K562 (cell line): ENCODE data around the gene SLC6A6. TPM values are rescaled to one million over a fixed set of nuclear protein-coding genes. Genes with fewer than 3 reads are reported as not detected.

Experiments used
- ATAC-seq: fragments of 200-7000 bp; cut with Tn5 transposase; 3 replicates; pipeline ENCODE4 v1.9.1; 2020; ENCODE audit warnings: moderate library complexity
- BruUV-seq: library from RNA; stranded (reverse); fragments of 400-500 nt; replicated peaks from 2 replicates; lab custom pipeline; 2021; lab: Mats Ljungman, UMichigan
- CTCF ChIA-PET: fragments of 300-600 bp; formaldehyde crosslinking; extraction: SDS; loops from one replicate; lab custom pipeline; 2021; ENCODE audit warnings: low intra/inter-chr PET ratio; lab: Yijun Ruan, JAX
- POLR2A ChIA-PET: fragments of 300-600, 350-650 bp; sonication (Branson Sonifier 250); formaldehyde crosslinking; extraction: SDS; loops from one replicate; lab custom pipeline; 2021; ENCODE audit warnings: antibody characterized with exemption, inconsistent platforms; lab: Yijun Ruan, JAX
- DNase-seq, 4 experiments: peaks; one replicate each; pipeline versions ENCODE4 v3.0.0 to v3.0.0-alpha.2; 2011 to 2018; ENCODE audit warnings: low spot score in 3 of 4, mixed read lengths in 3 of 4; ENCODE audit errors: extremely low read depth in 1 of 4
- FAIRE-seq: peaks from 2 replicates; lab custom pipeline; 2011; peaks lifted over from hg19 to GRCh38; lab: Jason Lieb, UNC
- H2AFZ ChIP-seq: 2 replicates; pipeline ENCODE4 v1.6.0; 2011; ENCODE audit warnings: low read depth, low read length, control low read depth, inconsistent platforms
- H3K27ac ChIP-seq: fragments of 200-600 bp; 3 replicates; pipeline ENCODE4 v1.8.0; 2011; ENCODE audit warnings: low read depth, mild to moderate bottlenecking, control low read depth, inconsistent platforms, low read length, moderate library complexity, mixed read lengths; ENCODE audit errors: extremely low read depth
- H3K27me3 ChIP-seq, 2 experiments: fragments of 300-600 bp in 1 of 2; 2 replicates in 1 of 2; 3 replicates in 1 of 2; pipeline versions ENCODE4 v1.6.0 to v1.8.0; 2011; ENCODE audit warnings: inconsistent platforms in 2 of 2, low read length in 2 of 2, mild to moderate bottlenecking in 1 of 2, mixed read lengths in 1 of 2, moderate library complexity in 1 of 2; ENCODE audit not compliant: control insufficient read depth in 2 of 2, insufficient read depth in 2 of 2
- H3K36me3 ChIP-seq: fragments of 300-600 bp; 3 replicates; pipeline ENCODE4 v1.8.0; 2011; ENCODE audit warnings: mild to moderate bottlenecking, low read length, inconsistent platforms; ENCODE audit not compliant: control insufficient read depth, insufficient read depth
- H3K4me1 ChIP-seq, 2 experiments: fragments of 200-600 bp in 1 of 2; replicated peaks in 1 of 2; 2 replicates in 1 of 2; 3 replicates in 1 of 2; pipeline versions ENCODE4 v1.5.1 to v1.8.0; 2011; ENCODE audit warnings: inconsistent platforms in 2 of 2, low read length in 2 of 2, mild to moderate bottlenecking in 1 of 2, mixed read lengths in 1 of 2, moderate library complexity in 1 of 2; ENCODE audit not compliant: control insufficient read depth in 2 of 2, insufficient read depth in 2 of 2
- H3K4me2 ChIP-seq: 2 replicates; pipeline ENCODE4 v1.6.1; 2011; ENCODE audit warnings: low read length, control low read depth, inconsistent platforms, mixed read lengths; ENCODE audit not compliant: insufficient read depth
- H3K4me3 ChIP-seq: fragments of 200-600 bp; sonication (generic), shearing (Covaris generic); 2 replicates; pipeline ENCODE4 v1.5.1; 2016; ENCODE audit warnings: control low read depth, inconsistent platforms
- H3K79me2 ChIP-seq: fragments of 200-600 bp; 3 replicates; pipeline ENCODE4 v1.8.0; 2011; ENCODE audit warnings: low read length, inconsistent platforms; ENCODE audit not compliant: control insufficient read depth, insufficient read depth
- H3K9ac ChIP-seq, 2 experiments: 2 replicates each; pipeline versions ENCODE4 v1.6.0 to v1.6.1; 2011; ENCODE audit warnings: low read depth in 2 of 2, low read length in 2 of 2, control low read depth in 1 of 2, inconsistent platforms in 1 of 2, mild to moderate bottlenecking in 1 of 2, mixed read lengths in 1 of 2; ENCODE audit not compliant: insufficient read depth in 1 of 2
- H3K9me1 ChIP-seq: one replicate; pipeline ENCODE4 v1.6.0; 2011; ENCODE audit warnings: inconsistent platforms, mild to moderate bottlenecking, low read length, moderate library complexity; ENCODE audit not compliant: control insufficient read depth, insufficient read depth
- H3K9me3 ChIP-seq: replicated peaks from 2 replicates; pipeline ENCODE4 v1.5.1; 2011; ENCODE audit warnings: low read depth, low read length, inconsistent platforms; ENCODE audit not compliant: control insufficient read depth, insufficient read depth
- H4K20me1 ChIP-seq: replicated peaks from 2 replicates; pipeline ENCODE4 v1.6.1; 2011; ENCODE audit warnings: low read length, inconsistent platforms, mixed read lengths; ENCODE audit not compliant: control insufficient read depth, insufficient read depth
- ATF7 ChIP-seq: fragments of 450-650 bp; IDR thresholded peaks from 2 replicates; pipeline ENCODE4 v1.7.1; 2014; ENCODE audit warnings: mild to moderate bottlenecking, moderate library complexity
- CREB1 ChIP-seq, 2 experiments: sonication (generic) in 1 of 2; formaldehyde crosslinking in 1 of 2; IDR thresholded peaks; 2 replicates each; pipeline versions ENCODE4 v1.6.1 to v1.8.0; 2012 to 2022; ENCODE audit warnings: inconsistent platforms in 1 of 2, mild to moderate bottlenecking in 1 of 2, missing genetic modification reagents in 1 of 2, moderate library complexity in 1 of 2
- HNRNPL ChIP-seq: fragments of 200-400 bp; formaldehyde crosslinking; IDR thresholded peaks from 2 replicates; pipeline ENCODE4 v1.6.1; 2017; ENCODE audit warnings: low read depth, mild to moderate bottlenecking, low read length
- HNRNPUL1 ChIP-seq: fragments of 200-400 bp; formaldehyde crosslinking; IDR thresholded peaks from 2 replicates; pipeline ENCODE4 v1.6.1; 2017; ENCODE audit warnings: low read length
- JUN ChIP-seq, 2 experiments: sonication (generic) in 1 of 2; formaldehyde crosslinking in 1 of 2; IDR thresholded peaks; 2 replicates each; pipeline versions ENCODE4 v1.6.1 to v1.8.0; 2012 to 2022; ENCODE audit warnings: borderline replicate concordance in 2 of 2, mild to moderate bottlenecking in 2 of 2, improper control_type of control experiment in 1 of 2, low read depth in 1 of 2, low read length in 1 of 2, missing genetic modification reagents in 1 of 2
- SIX5 ChIP-seq, 2 experiments: IDR thresholded peaks; 2 replicates each; pipeline ENCODE4 v1.6.1; 2011; ENCODE audit warnings: low read length in 2 of 2, borderline replicate concordance in 1 of 2, low read depth in 1 of 2, mild to moderate bottlenecking in 1 of 2, moderate library complexity in 1 of 2; ENCODE audit not compliant: insufficient read depth in 1 of 2
- ZC3H8 ChIP-seq: fragments of 450-650 bp; IDR thresholded peaks from 2 replicates; pipeline ENCODE4 v1.6.1; 2017
- WGBS: fragments of 100-300 bp; shearing (Covaris generic); methylation state at CpG from one replicate; pipeline ENCODE4 v1.1.6; 2016; ENCODE audit warnings: low coverage, mixed read lengths; ENCODE audit not compliant: insufficient coverage; ENCODE audit errors: missing lambda C conversion rate; 5-methylcytosine and 5-hydroxymethylcytosine counted together
- in situ Hi-C: fragments of 300-500 bp; cut with MboI; formaldehyde crosslinking; loops from 4 replicates; pipeline ENCODE4 v1.15.0; 2018; ENCODE audit warnings: inconsistent platforms, mixed read lengths
- intact Hi-C: fragments of 100-400 bp; cut with micrococcal nuclease; formaldehyde crosslinking; loops from 2 replicates; pipeline ENCODE4 v1.14.2; 2022
- polyA plus RNA-seq, 8 experiments: library from polyadenylated mRNA; depleted of rRNA in 4 of 8; stranded (reverse) in 5 of 8; unstranded in 3 of 8; fragments of >200 nt; fragmentation: Nextera tagmentation in 2 of 8; fragmentation: Illumina TruSeq in 1 of 8; extraction: Ambion mirVana in 2 of 8; extraction: Trizol in 1 of 8; gene quantifications; 2 replicates each; pipeline versions ENCODE4 v1.2.1 to v1.2.3, GENCODE V29; 2011 to 2014; ENCODE audit warnings: inconsistent platforms in 1 of 8, missing spikeins in 1 of 8
- total RNA-seq, 7 experiments: library from RNA; depleted of rRNA in 6 of 7; stranded (reverse); fragments of >200 nt in 6 of 7; fragmentation: Illumina TruSeq in 2 of 7; extraction: Trizol in 2 of 7; gene quantifications; 2 replicates each; pipeline versions ENCODE4 v1.2.1 to v1.2.3, GENCODE V29; 2011 to 2021; ENCODE audit warnings: low replicate concordance in 1 of 7
- TF ChIP-seq, protein P1 (sequence below): fragments of 250-450 bp; sonication (Bioruptor Pico); IDR thresholded peaks from 2 replicates; pipeline ENCODE4 v1.4.0; 2020; ENCODE audit warnings: mild to moderate bottlenecking

The SLC6A6 gene
- total and polyA plus RNA-seq, 9 of the 15 experiments (the other 6 are each of a cell fraction or from before 2014, with no cell fraction given), result 12.3 to 203 (median 93.2) TPM

DNA sequence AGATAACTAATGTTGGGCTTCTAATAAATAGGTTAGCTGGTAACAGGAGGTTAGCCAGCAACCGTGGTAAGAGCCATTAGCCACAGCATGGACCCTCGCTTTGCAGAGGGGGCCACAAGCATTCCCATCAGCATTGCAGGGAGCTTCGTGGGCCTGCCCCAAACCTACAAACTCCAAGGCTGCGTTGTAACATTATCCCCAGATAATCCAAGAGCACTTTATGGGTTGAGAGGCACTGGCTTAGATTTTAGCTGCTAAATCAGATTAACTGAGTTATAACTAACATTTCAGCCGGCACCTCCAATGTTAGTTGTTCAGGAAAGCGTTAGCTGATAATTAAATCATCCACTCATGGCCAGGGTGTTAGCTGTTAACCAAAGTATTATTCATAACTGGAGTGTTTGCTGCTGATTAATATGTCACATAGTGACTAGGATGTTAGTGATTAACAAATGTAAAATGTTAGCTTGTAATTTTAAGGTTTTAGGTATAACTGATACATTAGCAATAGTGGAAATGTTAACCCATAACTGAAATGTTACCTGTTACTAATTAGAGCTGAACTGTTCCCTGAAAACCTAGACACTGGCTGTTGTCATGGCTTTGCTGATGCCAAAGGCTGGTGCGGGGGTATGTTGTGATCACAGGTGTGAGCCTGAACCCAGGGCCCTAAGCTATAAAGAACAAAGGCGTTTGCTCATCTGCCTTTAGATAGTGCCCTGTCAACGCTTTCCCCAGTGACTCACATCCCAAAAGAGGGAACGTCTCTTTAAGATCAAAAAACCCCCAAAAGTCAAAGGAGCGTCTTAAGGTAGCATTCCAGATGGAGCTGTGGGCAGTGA, 56.2 kb downstream of the SLC6A6 start (continued):
- TF ChIP-seq, protein P1, sequence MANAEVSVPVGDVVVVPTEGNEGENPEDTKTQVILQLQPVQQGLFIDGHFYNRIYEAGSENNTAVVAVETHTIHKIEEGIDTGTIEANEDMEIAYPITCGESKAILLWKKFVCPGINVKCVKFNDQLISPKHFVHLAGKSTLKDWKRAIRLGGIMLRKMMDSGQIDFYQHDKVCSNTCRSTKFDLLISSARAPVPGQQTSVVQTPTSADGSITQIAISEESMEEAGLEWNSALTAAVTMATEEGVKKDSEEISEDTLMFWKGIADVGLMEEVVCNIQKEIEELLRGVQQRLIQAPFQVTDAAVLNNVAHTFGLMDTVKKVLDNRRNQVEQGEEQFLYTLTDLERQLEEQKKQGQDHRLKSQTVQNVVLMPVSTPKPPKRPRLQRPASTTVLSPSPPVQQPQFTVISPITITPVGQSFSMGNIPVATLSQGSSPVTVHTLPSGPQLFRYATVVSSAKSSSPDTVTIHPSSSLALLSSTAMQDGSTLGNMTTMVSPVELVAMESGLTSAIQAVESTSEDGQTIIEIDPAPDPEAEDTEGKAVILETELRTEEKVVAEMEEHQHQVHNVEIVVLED (CRISPR knock-in tag), result no peak
- TF ChIP-seq ATF7 (no peak), CREB1 (IDR thresholded peaks at IDR 0.05) (no peak), CREB1 (CRISPR knock-in tag; IDR thresholded peaks at IDR 0.05) (no peak), HNRNPUL1 (no peak)

DNA sequence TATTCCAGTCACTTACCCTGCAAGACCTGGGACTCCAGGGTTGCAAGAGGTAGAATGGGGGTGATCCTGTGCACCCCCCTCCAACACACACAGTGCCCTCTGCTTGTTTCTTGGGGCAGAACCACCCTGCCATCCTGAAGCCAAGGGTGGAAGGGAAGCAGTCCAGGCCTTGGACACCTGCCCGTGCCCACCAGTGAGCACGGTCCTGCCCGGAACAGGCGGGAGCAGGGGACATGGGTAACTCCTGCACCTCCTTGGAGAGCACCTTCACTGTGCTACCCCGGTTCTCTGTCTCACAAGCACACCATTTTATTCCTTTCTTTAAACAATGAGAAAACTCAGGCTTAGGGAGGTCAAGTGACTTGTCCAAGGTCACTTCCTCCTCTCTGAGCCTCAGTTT, 57.0 kb downstream of the SLC6A6 start:
- H3K36me3 ChIP-seq, result peaks cover 100% of the 10 kb centered on the region
- 80% methylated on average over 5 of the region's 5 CpGs for WGBS
- ChIA-PET POLR2A (interaction anchor here (0.8 to 1.2 kb wide), 2 partner anchors 9 to 1402 kb away, joined by 3 read pairs; no protein-coding TSS in a partner anchor), CTCF (interaction anchor here (4.4 to 4.7 kb wide), 2 partner anchors 198 to 256 kb away, joined by 55 to 69 read pairs; no protein-coding TSS in a partner anchor)
- no peak overlapping the region for H3K4me2 ChIP-seq
- H3K27me3 ChIP-seq, result no peaks in the 10 kb centered on the region
- DNase-seq (no peak), FAIRE-seq (no peak), ATAC-seq (no peak)
- BruUV-seq, result no TSS peak
- H2AFZ ChIP-seq, result no peak overlapping the region
- no peaks in the 10 kb centered on the region for H3K79me2 ChIP-seq
- in situ Hi-C loops, result no loop called here
- no peak overlapping the region for H3K9ac ChIP-seq
- no peaks in the 10 kb centered on the region for H3K9me3 ChIP-seq
- H3K4me1 ChIP-seq, result peaks cover 9 to 12% of the 10 kb centered on the region in 2 experiments; a peak in 3 of 5 replicates
- H3K9me1 ChIP-seq, result peaks cover 3% of the 10 kb centered on the region
- H3K4me3 ChIP-seq, result no peak overlapping the region
- intact Hi-C loops, result loop anchor here (2.0 kb wide), 1 partner anchor 57 kb away; the partner anchor contains the start of gene SLC6A6
- H3K27ac ChIP-seq, result no peak overlapping the region
- no peaks in the 10 kb centered on the region for H4K20me1 ChIP-seq
- no peak for TF ChIP-seq HNRNPL
- no peak for TF ChIP-seq ZC3H8
- TF ChIP-seq SIX5 (IDR thresholded peaks at IDR 0.05; ENCODE audit: borderline replicate concordance in 1 of 2, insufficient read depth in 1 of 2, low read depth in 1 of 2, low read length in 2 of 2), result no peak
- no peak for TF ChIP-seq JUN (IDR thresholded peaks at IDR 0.05; ENCODE audit: borderline replicate concordance, low read depth, low read length)
- no peak for TF ChIP-seq JUN (CRISPR knock-in tag; IDR thresholded peaks at IDR 0.05; ENCODE audit: borderline replicate concordance)
